Loucy (cell line): ENCODE measurements around the gene SUSD6.

ENCODE experiments used
- H2AFZ ChIP-seq: fragments of 200-600 bp; sonication (generic); 2 replicates; pipeline ENCODE4 v1.6.0; 2016; ENCODE audit warnings: antibody characterized with exemption, mild to moderate bottlenecking, low read length, moderate library complexity
- H3F3A ChIP-seq: fragments of 200-600 bp; 2 replicates; pipeline ENCODE4 v1.6.0; 2016; ENCODE audit warnings: antibody characterized with exemption, low read depth, mild to moderate bottlenecking
- H3K27me3 ChIP-seq: fragments of 200-600 bp; sonication (generic); 2 replicates; pipeline ENCODE4 v1.6.1; 2014; ENCODE audit warnings: low read length, mild to moderate bottlenecking; ENCODE audit not compliant: insufficient read depth, poor library complexity, severe bottlenecking
- H3K36me3 ChIP-seq: fragments of 200-600 bp; sonication (generic); 2 replicates; pipeline ENCODE4 v1.6.1; 2016; ENCODE audit warnings: low read length; ENCODE audit not compliant: insufficient read depth
- H3K4me1 ChIP-seq: fragments of 200-600 bp; sonication (generic); 2 replicates; pipeline ENCODE4 v1.5.1; 2014; ENCODE audit warnings: low read length, mild to moderate bottlenecking; ENCODE audit not compliant: insufficient read depth, poor library complexity, severe bottlenecking
- H3K4me2 ChIP-seq: fragments of 200-600 bp; sonication (generic); 2 replicates; pipeline ENCODE4 v1.6.0; 2014; ENCODE audit warnings: antibody characterized with exemption, low read length, low read depth, mild to moderate bottlenecking; ENCODE audit not compliant: poor library complexity, severe bottlenecking
- H3K4me3 ChIP-seq: fragments of 200-600 bp; sonication (generic); 2 replicates; pipeline ENCODE4 v1.5.1; 2014; ENCODE audit warnings: low read length, mild to moderate bottlenecking, mixed read lengths; ENCODE audit not compliant: poor library complexity, severe bottlenecking
- H3K79me2 ChIP-seq: fragments of 200-600 bp; sonication (generic); 2 replicates; pipeline ENCODE4 v1.6.1; 2014; ENCODE audit warnings: low read length; ENCODE audit not compliant: insufficient read depth
- H3K9ac ChIP-seq: fragments of 200-600 bp; sonication (generic); 2 replicates; pipeline ENCODE4 v1.6.0; 2014; ENCODE audit warnings: mild to moderate bottlenecking, low read depth, low read length, moderate library complexity; ENCODE audit not compliant: poor library complexity, severe bottlenecking
- H3K9me2 ChIP-seq: fragments of 200-600 bp; sonication (generic); replicated peaks from 2 replicates; pipeline ENCODE4 v1.6.1; 2016; ENCODE audit warnings: low read depth, low read length, mixed read lengths
- H3K9me3 ChIP-seq: fragments of 200-600 bp; sonication (generic); 2 replicates; pipeline ENCODE4 v1.6.1; 2014; ENCODE audit warnings: mild to moderate bottlenecking, antibody characterized with exemption, low read length, low read depth; ENCODE audit not compliant: insufficient read depth
- H4K20me1 ChIP-seq: fragments of 200-600 bp; sonication (generic); 2 replicates; pipeline ENCODE4 v1.6.0; 2014; ENCODE audit warnings: antibody characterized with exemption, low read length, mild to moderate bottlenecking; ENCODE audit not compliant: insufficient read depth, poor library complexity, severe bottlenecking
- CTCF ChIP-seq: fragments of 200-600 bp; sonication (generic); conservative IDR thresholded peaks from 2 replicates; pipeline ENCODE4 v1.5.1; 2014; ENCODE audit warnings: mild to moderate bottlenecking, antibody characterized with exemption, low read length
- EZH2phosphoT487 ChIP-seq: fragments of 200-600 bp; IDR thresholded peaks from 2 replicates; pipeline ENCODE4 v1.6.1; 2018; ENCODE audit warnings: antibody characterized with exemption, mild to moderate bottlenecking, moderate library complexity, borderline replicate concordance

SUSD6 gene

GRCh38 chr14:69582212-69582611, 29.2 kb upstream of the SUSD6 start:
- no peaks in the 10 kb centered on the region for H3K27me3 ChIP-seq
- no peaks in the 10 kb centered on the region for H3K79me2 ChIP-seq
- H3K36me3 ChIP-seq, result no peaks in the 10 kb centered on the region
- no peaks in the 10 kb centered on the region for H3F3A ChIP-seq
- TF ChIP-seq EZH2phosphoT487 (no peak), CTCF (no peak)
- H3K4me3 ChIP-seq, result no peak overlapping the region
- H3K9ac ChIP-seq, result no peak overlapping the region
- no peaks in the 10 kb centered on the region for H3K9me2 ChIP-seq
- no peaks in the 10 kb centered on the region for H3K9me3 ChIP-seq
- no peak overlapping the region for H2AFZ ChIP-seq
- no peak overlapping the region for H3K4me2 ChIP-seq
- no peaks in the 10 kb centered on the region for H4K20me1 ChIP-seq
- H3K4me1 ChIP-seq, result no peaks in the 10 kb centered on the region

GRCh38 chr14:69582829-69583228, 28.6 kb upstream of the SUSD6 start:
- TF ChIP-seq EZH2phosphoT487, result no peak
- TF ChIP-seq CTCF, result no peak

GRCh38 chr14:69584389-69584788, 27.0 kb upstream of the SUSD6 start:
- Histone ChIP-seq H3K27me3 (no peaks in the 10 kb centered on the region), H3K9me3 (no peaks in the 10 kb centered on the region), H3K9ac (no peak overlapping the region), H3K36me3 (no peaks in the 10 kb centered on the region), H3K79me2 (no peaks in the 10 kb centered on the region), H3K9me2 (no peaks in the 10 kb centered on the region), H3F3A (no peaks in the 10 kb centered on the region), H4K20me1 (no peaks in the 10 kb centered on the region), H3K4me1 (no peaks in the 10 kb centered on the region), H2AFZ (no peak overlapping the region), H3K4me2 (no peak overlapping the region), H3K4me3 (no peak overlapping the region)
- TF ChIP-seq CTCF, result no peak

More at GRCh38 chr14:69582829-69583228, 28.6 kb upstream of the SUSD6 start:
- Histone ChIP-seq H3K4me2 (no peak overlapping the region), H3K9me2 (no peaks in the 10 kb centered on the region), H3K4me1 (no peaks in the 10 kb centered on the region), H3K4me3 (no peak overlapping the region), H3K79me2 (no peaks in the 10 kb centered on the region), H3F3A (no peaks in the 10 kb centered on the region), H2AFZ (no peak overlapping the region), H4K20me1 (no peaks in the 10 kb centered on the region), H3K9me3 (no peaks in the 10 kb centered on the region), H3K27me3 (no peaks in the 10 kb centered on the region), H3K9ac (no peak overlapping the region), H3K36me3 (no peaks in the 10 kb centered on the region)
